ENCODE data around the gene PYGO1. TPM values are rescaled to one million over a fixed set of nuclear protein-coding genes. Genes with fewer than 3 reads are reported as not detected.
A peak's percentile ranks its signal among the peaks of the same experiment; 100 is the strongest.

PYGO1 gene
- total RNA-seq, 1 donor from 2014 or later: 16.1 TPM

DNA sequence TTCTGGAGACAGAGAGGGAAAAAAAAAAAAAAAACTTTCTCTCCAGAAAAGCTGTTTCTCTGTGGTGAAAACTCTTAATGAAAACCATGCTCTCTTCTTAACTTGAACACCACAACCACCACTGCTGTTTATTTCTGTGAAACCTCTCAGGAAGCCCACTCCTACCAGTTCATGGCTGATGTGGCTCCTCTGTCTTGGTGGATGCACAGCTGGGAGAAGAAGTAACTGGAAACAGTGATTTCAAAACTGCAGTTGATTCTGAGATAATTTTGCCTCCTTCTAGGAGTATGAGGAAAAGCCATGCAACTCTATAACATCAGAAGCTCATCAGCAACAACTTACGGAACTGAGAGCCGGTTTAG, 40.2 kb upstream of the PYGO1 start:
- TF ChIP-seq, protein P1, sequence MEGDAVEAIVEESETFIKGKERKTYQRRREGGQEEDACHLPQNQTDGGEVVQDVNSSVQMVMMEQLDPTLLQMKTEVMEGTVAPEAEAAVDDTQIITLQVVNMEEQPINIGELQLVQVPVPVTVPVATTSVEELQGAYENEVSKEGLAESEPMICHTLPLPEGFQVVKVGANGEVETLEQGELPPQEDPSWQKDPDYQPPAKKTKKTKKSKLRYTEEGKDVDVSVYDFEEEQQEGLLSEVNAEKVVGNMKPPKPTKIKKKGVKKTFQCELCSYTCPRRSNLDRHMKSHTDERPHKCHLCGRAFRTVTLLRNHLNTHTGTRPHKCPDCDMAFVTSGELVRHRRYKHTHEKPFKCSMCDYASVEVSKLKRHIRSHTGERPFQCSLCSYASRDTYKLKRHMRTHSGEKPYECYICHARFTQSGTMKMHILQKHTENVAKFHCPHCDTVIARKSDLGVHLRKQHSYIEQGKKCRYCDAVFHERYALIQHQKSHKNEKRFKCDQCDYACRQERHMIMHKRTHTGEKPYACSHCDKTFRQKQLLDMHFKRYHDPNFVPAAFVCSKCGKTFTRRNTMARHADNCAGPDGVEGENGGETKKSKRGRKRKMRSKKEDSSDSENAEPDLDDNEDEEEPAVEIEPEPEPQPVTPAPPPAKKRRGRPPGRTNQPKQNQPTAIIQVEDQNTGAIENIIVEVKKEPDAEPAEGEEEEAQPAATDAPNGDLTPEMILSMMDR (IDR thresholded peaks at IDR 0.05): no peak
- no peak for DNase-seq (ENCODE audit: extremely low spot score, unreplicated experiment)
- Mint-ChIP-seq H3K36me3 (ENCODE audit: unreplicated experiment) (no peaks in the 10 kb centered on the region), H3K27me3 (ENCODE audit: unreplicated experiment) (no peaks in the 10 kb centered on the region), H3K4me1 (ENCODE audit: unreplicated experiment) (peaks cover 5% of the 10 kb centered on the region), H3K9me3 (ENCODE audit: unreplicated experiment) (no peaks in the 10 kb centered on the region), H3K27ac (ENCODE audit: unreplicated experiment) (no peak overlapping the region), H3K4me3 (ENCODE audit: unreplicated experiment) (no peak overlapping the region)

DNA sequence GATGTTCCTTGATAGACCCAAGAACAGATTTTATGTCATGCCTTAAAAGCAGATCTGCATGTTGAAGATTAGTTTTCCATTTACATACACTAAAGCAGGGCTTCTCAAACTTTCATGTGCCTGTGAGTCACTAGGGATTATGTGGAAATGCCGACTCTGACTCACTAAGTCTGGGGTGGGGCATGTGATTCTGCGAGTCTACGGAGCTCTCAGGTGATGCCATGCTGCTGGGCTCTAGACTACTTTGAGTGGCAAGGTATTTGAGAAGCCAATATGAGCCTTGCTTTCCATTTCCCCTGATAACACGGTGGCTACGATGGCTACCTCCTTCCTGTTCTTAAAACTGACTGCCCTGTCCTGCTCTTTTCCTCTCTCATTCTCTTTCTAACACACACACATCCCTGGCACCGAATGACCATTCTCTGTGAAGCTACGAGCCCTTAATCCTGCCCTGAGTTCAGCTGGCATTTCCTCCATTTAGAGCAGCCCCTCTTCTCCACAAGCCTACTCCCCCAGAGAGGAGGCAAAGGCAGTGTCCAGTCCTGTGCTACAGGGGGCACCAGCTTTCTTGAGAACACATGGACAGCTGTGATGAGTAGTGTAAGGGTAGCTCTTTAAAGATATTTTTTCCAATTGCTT, 39.7 kb upstream of the PYGO1 start:
- no peaks in the 10 kb centered on the region for H3K36me3 Mint-ChIP-seq (ENCODE audit: unreplicated experiment)
- no peak overlapping the region for H3K4me3 Mint-ChIP-seq (ENCODE audit: unreplicated experiment)
- H3K9me3 Mint-ChIP-seq (ENCODE audit: unreplicated experiment): no peaks in the 10 kb centered on the region
- no peak for DNase-seq (ENCODE audit: extremely low spot score, unreplicated experiment)
- TF ChIP-seq, protein P1 (IDR thresholded peaks at IDR 0.05): no peak
- peak overlapping the region; percentile 32 for H3K27ac Mint-ChIP-seq (ENCODE audit: unreplicated experiment)
- H3K27me3 Mint-ChIP-seq (ENCODE audit: unreplicated experiment): no peaks in the 10 kb centered on the region
- peaks cover 5% of the 10 kb centered on the region for H3K4me1 Mint-ChIP-seq (ENCODE audit: unreplicated experiment)

DNA sequence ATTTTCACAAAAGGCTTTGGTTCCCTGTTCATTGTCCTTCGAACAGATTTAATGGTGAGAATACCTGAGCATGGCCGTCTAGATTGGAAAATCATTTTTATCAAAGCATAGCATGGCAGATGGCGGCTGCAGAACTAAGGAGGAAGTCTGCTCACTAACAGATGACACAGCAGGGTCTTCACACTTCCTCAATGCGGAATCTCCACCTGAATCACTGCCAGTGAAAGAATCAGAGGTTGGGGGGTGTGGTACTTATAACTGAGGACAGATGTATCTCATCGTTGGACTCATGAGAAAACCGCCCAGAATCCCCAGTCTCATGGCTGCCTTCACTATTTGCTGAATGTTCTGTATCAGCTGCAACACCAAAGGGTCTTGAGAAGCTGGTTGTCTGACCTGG, 31.6 kb upstream of the PYGO1 start:
- no peaks in the 10 kb centered on the region for H3K27me3 Mint-ChIP-seq (ENCODE audit: unreplicated experiment)
- H3K27ac Mint-ChIP-seq (ENCODE audit: unreplicated experiment): no peak overlapping the region

DNA sequence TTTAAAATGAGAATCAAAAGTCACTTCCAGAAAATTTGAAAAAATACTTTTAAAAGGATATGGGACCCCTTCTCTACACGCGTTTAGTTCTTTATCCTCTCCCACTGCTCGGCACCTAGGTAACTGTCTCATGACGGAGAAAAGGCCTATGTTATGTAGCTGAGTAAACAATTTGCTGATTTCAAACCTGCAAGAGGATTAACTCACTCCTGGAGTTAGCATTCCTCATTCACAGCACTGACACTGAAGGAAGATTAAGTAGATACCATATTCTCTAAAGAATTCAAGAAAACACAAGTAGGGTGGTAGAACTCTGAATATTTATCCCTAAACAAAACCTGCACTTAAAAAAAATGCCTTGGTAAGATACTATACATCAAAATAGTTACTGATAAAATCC, 30.2 kb upstream of the PYGO1 start:
- Mint-ChIP-seq H3K36me3 (ENCODE audit: unreplicated experiment) (no peaks in the 10 kb centered on the region), H3K4me3 (ENCODE audit: unreplicated experiment) (no peak overlapping the region), H3K9me3 (ENCODE audit: unreplicated experiment) (no peaks in the 10 kb centered on the region), H3K4me1 (ENCODE audit: unreplicated experiment) (no peaks in the 10 kb centered on the region), H3K27me3 (ENCODE audit: unreplicated experiment) (no peaks in the 10 kb centered on the region), H3K27ac (ENCODE audit: unreplicated experiment) (no peak overlapping the region)
- TF ChIP-seq, protein P1 (IDR thresholded peaks at IDR 0.05): no peak
- DNase-seq (ENCODE audit: extremely low spot score, unreplicated experiment): no peak

More for the DNA sequence above, 31.6 kb upstream of the PYGO1 start:
- Mint-ChIP-seq H3K9me3 (ENCODE audit: unreplicated experiment) (no peaks in the 10 kb centered on the region), H3K36me3 (ENCODE audit: unreplicated experiment) (no peaks in the 10 kb centered on the region), H3K4me1 (ENCODE audit: unreplicated experiment) (no peaks in the 10 kb centered on the region), H3K4me3 (ENCODE audit: unreplicated experiment) (no peak overlapping the region)
- no peak for DNase-seq (ENCODE audit: extremely low spot score, unreplicated experiment)
- TF ChIP-seq, protein P1 (IDR thresholded peaks at IDR 0.05): no peak

DNA sequence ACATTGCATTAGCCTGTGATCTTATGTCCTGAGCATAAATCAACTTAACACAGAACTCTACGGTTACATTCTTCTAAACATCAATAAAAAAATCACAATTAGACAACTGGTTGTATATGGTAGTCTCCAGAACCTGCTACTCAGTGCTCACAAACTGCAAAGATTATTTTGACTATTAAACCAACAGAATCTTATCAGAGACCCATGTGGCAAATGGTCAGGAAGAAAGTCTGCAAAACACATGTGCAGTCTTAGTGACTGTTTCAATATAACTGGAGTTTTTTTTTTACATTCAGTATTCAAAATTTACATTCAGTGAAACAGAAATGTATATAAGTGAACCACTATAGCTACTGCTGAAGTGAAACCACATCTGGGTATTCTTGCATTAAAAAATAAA, 27.3 kb upstream of the PYGO1 start:
- Mint-ChIP-seq H3K27me3 (ENCODE audit: unreplicated experiment) (no peaks in the 10 kb centered on the region), H3K4me1 (ENCODE audit: unreplicated experiment) (no peaks in the 10 kb centered on the region), H3K4me3 (ENCODE audit: unreplicated experiment) (no peak overlapping the region), H3K9me3 (ENCODE audit: unreplicated experiment) (no peaks in the 10 kb centered on the region), H3K27ac (ENCODE audit: unreplicated experiment) (no peak overlapping the region), H3K36me3 (ENCODE audit: unreplicated experiment) (no peaks in the 10 kb centered on the region)
- TF ChIP-seq, protein P1 (IDR thresholded peaks at IDR 0.05): no peak
- DNase-seq (ENCODE audit: extremely low spot score, unreplicated experiment): no peak
